NCI-H345 treated with DMSO at 0.1 percent for 48 hours (cell line): ENCODE data around the gene MAP1S.

Experiments
- DNase-seq: peaks from one replicate; lab custom pipeline; 2025; ENCODE audit not compliant: unreplicated experiment; lab: John Stamatoyannopoulos, UW

The MAP1S gene

DNA sequence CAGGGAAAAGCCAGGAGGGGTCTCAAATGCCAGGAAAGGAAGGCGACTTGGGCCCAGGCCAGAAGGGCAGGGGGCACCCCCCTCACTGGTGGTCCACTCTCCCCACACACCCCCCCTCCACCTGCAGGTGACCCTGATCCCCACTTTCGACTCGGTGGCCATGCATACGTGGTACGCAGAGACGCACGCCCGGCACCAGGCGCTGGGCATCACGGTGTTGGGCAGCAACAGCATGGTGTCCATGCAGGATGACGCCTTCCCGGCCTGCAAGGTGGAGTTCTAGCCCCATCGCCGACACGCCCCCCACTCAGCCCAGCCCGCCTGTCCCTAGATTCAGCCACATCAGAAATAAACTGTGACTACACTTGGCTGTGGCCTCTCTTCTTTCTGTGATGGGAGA lies 14.9 kb downstream of the MAP1S start:
- DNase-seq, result no peak

DNA sequence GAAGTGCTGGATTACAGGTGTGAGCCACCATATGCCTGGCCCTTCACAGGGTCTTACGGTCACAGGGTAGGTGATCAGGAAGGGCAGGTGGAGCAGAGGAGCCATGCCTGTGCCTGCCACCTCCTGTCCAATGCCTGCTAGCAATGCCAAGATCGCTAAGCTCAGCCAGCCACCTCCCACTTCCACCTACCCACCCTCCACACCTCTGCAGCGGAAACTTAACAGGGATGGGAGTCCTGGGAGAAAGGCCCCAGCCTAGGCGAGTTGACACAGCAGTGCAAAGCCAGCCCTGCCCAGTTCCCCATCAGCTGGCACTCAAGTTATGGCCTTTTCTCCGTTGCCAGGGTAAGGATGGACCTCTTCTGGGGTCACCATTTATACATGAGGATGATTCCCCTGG lies 16.1 kb downstream of the MAP1S start:
- DNase-seq, result no peak

DNA sequence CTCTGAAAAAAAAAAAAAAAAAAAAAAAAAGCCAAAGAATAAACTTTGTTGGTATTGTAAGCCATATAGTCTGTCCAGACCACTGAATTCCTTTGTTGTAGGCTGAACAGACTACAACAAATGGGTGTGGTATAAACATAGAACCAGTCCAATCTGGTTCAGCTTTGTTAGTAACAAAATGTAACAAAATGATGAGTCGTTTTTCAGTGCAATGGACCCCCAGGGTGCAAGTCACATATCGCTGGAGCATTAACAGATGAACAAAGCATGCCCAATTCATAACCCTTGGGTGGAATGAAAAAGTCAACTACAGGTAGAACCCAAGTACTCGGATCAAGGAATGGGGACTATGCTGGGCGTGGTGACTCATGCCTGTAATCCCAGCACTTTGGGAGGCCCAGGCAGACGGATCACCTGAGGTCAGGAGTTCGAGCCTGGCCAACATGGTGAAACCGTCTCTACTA lies 18.4 kb downstream of the MAP1S start:
- no peak for DNase-seq

DNA sequence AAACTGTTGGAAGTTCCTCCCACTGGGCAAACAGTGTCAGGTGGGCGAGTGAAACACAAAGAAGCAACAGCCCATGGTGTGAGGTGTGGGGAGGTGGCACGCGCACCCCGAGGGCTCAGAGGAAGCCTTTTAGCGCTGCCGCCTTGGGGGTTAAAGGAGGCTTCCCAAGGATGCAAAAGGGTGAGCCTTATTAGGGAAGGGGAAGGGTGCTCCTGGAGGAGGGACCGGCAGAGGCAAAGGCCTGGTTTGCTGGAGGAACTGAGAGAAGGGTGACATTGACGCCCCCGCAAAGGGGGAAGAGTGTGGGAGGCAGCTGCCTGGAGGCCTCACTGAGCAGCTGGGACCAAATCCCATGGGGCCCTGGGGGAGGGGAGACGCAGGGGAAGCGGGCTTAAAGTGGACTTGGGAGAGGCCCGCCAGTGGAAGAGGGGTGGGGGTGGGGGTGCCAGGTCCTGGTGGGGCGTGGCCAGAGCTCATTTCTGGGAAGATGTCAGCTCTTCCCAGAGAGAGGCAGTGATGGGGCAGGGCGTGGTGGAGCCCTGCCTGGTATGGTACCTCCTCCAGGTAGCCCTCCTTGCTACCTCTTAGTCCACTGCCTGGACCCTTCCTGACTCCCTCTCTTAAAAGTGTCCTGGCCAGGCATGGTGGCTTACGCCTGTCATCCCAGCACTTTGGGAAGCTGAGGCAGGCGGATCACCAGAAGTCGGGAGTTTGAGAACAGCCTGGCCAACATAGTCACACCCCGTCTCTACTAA lies 20.0 kb downstream of the MAP1S start:
- DNase-seq, result peak; percentile 2

DNA sequence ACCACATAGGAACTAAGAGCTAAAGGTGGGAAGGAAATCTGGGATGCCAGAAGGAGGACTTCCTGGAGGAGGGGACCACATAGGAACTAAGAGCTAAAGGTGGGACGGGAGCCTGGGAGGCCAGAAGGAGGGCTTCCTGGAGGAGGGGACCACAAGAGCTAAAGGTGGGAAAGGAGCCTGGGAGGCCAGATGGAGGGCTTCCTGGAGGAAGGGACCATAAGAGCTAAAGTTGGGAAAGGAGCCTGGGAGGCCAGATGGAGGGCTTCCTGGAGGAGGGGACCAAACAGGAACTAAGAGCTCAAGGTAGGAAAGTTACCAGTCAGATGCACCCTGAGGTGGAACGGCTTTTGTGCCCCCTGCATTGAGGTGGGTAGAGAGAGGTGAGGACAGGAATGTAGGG lies 22.2 kb downstream of the MAP1S start:
- no peak for DNase-seq

- DNase-seq, result no peak
These were observed 24.7 kb downstream of the MAP1S start for GRCh38 chr19:17743874-17744580.

DNA sequence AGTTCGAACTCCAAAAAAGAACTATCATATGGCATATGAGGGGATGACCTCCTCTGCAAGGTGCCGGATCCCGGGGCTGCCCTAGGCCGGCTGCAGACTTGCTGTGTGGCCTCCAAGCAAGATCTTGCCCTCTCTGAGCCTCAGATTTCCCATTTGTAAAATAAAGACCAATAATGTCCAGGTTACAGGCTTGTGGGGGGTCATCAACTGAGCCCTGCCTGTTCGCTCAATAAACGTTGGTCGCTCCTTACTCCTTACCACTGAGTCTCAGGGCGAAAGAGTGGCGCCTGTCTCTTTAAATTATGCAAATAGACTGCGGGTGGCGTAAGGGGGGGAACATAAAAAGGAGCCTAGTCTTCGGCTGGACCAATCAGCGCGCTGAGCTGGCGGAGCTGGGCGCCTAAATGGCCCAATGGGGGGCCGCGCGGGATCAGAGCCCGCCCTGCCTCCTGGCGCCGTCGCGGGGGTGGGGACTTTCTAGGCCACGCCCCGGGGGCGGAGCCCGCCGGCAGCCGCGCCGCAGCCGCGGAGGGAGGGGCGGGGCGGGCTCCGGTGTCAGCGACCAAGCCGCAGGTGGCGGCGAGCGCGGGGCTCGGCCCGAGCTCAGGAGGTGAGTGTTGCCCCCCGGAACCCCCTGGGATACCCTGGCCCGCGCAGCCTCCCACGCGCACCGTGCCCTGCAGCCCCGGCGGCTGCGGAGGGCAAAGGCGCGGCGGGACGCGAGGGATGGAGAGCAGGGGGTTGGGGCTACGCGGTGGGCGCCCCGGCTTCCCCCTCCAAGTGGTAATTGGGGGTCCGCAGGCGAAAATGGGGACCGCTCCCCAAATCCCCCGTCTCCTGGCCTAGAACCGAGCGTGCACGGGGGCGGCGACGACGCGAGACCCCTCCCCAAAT lies 28.2 kb downstream of the MAP1S start:
- peak; percentile 81 for DNase-seq

- DNase-seq, result no peak
These were observed 29.8 kb downstream of the MAP1S start for GRCh38 chr19:17748884-17749638.

DNA sequence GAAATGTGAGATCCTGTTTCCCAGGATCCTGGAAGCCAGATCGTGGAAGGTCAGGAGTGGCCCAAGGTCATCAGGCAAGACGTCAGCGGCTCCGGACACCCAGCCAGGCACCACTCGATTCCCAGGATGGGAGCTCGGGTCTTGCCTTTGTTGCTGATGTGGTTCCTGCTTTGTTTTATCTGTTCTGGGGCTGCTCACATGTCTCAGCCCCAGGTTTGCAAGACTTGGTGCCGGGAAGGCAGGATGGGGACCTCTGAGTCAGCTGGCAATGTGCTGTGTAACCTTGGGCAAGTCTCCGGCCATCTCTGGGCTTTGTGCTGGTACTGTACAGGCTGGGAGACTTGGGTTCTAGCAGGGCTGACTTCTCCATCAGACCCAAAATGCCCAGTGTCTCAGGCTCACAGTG lies 30.6 kb downstream of the MAP1S start:
- no peak for DNase-seq

DNA sequence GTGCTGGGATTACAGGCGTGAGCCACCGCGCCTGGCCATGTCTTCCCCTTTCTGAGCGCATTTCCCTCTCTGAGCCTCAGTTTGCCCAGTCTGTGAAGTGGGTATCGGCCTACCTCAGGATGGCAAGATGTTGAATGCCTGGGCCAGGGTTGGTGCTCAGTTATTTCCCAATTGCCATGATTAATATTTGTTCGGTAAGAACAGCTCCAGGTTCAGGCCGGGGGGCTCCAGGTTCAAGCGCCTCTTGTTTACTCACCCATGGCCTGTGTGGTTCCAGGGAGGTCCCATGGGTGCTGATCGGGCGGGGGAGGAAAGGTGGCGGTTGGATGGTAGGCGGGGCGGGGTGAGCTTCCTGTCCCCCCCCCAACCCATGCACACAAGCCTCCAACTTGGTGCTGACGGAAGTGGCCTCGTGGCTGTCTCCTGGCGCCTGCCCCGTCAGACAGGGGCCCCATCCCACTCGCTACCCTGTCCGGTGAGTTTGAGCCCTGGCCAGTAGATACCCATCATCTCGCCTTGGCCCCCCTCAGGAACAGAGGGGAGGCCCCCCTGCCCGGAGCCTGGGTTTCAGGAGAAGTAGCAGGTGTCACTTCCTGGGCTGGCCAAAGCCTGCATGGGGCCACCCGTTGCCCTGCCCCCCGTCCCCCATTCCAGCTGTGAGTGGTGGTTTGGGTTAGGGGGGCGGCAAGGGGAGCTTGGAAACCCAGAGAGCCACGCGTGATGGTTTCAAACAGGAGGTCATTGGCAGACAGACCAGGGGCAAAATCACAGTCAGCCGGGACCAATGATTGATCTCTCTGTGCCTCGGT lies 32.0 kb downstream of the MAP1S start, which contains the start of gene FCHO1:
Gene FCHO1 (plus strand): TSS at position 375 of the 809 bp plus-strand sequence. CDS start 3,688 bp downstream, outside the sequence.
- no peak for DNase-seq

DNA sequence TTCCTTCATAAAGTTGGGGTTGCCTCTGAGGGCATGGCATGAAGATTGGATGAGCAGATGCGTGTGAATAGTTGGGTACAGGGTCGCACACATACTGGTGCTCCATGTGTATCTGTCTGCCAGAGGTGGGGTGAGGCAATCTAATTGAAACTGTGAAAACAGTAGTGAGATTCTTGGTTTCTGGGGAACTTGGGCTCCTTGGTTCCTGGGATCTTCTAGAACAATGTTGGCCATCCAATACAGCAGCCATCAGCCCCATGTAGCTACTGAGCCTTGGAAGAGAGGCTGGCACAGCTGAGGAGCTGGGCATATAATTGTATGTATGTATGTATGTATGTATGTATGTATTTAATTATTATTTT lies 32.6 kb downstream of the MAP1S start:
- no peak for DNase-seq

DNA sequence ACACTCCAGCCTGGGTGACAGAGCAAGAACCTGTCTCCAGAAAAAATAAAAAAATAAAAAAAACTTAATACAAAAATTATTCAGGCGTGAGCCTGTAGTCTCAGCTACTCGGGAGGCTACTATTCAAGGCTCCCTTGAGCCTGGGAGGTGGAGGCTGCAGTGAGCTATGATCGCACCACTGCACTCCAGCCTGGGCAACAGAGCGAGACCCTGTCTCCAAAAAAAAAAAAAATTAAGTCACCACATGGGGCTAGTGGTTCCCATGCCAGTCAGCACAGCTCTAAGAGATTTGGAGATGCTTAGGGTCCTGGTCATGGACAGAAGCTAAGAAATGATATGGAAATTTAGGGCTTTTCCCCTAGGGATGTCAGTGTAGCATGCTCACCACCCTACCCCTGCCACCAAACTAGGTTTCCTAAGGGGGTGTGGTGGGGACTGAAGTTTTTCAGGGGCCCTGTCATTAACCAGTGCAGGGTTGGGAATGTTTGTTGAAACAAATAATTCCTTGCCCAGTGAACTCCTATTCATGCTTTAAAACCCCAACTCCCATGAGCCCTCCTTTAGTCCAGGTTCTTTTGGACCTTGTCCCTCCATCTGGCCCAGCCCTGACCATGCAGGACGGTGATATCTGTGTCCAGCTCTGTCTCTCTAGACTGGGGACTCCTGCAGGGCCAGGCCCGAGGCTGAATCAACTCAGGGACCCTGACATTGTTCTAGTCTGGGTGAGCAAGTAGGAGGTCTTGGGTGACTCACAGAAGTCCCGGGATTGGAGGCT lies 33.8 kb downstream of the MAP1S start:
- DNase-seq, result no peak

DNA sequence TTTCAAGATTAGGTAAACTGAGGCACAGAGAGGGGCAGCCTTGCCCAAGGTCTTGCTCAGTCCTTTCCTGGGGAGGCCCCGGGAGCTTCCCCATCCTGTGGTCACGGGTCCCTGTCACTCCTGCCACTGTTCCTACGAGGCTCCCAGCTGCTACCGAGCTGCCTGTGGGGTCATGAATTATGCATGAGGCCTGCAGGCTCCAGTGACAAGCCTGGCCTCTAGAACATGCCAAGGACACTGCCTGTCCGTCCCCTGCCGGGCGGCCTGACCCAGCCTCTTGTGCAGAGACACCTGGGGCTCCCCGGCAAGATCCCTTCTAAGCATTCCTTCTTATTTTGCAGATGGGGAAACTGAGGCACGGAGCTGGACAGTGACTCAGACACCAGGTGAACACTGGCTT lies 34.7 kb downstream of the MAP1S start:
- no peak for DNase-seq

GRCh38 chr19:17754634-17755442 lies 35.6 kb downstream of the MAP1S start:
- no peak for DNase-seq

GRCh38 chr19:17755443-17755890 lies 36.2 kb downstream of the MAP1S start:
- no peak for DNase-seq

DNA sequence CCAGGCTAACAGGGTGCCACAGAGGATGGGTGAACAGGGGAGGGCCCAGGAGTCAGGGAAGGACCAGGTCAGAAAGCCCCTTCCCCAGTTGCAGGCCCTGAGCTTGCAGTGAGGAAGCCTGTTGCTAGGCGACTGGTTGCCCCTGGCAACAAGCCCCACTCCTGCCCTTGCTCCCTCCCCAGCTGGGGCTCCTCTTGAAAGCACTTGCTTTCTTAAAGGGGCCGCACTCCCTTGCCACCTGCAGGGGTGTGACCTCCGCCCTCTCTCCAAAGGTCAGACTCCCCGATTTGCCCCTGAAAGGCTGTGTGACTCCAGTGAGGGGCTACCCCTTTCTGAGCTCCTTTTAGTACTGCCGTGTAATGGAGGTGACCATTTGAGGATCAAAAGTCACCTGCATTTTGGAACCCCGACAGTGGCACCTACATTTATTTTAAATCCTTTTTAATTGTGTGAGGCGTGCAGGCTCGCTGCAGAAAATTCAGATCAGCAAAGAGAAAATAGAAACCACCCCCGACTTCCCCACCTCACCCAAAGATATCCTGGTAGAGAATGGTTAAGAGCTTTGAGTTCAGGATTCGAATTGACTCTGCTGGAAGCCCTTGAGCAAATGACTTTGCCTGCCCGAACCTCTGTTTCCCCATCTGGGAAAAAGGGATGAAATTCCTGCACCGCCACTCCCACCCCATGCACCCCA lies 36.8 kb downstream of the MAP1S start:
- DNase-seq, result no peak

GRCh38 chr19:17757125-17757524 lies 37.8 kb downstream of the MAP1S start:
- no peak for DNase-seq

DNA sequence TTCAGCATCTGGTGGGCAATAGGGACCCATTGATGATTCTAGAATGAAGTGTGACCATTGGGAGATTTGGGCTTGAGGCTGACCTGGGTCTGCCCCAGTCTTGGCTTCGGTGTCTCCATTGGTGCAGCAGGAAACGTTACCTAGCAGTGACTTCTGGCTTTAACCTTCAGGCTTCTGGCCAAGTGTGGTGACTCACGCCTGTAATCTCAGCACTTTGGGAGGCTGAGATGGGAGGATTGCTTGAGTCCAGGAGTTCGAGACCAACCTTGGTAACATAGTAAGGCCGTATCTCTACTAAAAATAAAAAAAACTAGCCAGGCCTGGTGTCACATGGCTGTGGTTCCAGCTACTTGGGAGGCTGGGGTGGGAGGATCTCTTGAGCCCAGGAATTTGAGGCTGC lies 39.2 kb downstream of the MAP1S start:
- no peak for DNase-seq
